ENCODE measurements around the gene MCF2L2.

DNA sequence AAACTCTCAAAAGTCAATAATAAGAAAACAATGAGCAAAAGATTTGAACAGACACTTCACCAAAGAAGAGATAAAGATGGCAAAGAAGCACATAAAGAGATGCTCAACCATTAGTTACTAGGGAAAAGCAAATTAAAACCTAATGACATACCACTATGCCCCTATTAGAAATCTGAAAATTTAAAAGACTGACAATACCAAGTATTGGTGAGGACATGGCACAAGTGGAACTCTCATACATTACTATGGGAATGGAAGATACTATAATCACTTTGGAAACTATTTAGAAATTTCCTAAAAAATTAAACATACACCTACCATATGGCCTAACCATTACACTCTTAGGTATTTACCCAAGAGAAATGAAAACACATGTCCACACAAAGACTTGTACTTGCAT, 230.7 kb downstream of the MCF2L2 start:
- TF ChIP-seq, protein P1, sequence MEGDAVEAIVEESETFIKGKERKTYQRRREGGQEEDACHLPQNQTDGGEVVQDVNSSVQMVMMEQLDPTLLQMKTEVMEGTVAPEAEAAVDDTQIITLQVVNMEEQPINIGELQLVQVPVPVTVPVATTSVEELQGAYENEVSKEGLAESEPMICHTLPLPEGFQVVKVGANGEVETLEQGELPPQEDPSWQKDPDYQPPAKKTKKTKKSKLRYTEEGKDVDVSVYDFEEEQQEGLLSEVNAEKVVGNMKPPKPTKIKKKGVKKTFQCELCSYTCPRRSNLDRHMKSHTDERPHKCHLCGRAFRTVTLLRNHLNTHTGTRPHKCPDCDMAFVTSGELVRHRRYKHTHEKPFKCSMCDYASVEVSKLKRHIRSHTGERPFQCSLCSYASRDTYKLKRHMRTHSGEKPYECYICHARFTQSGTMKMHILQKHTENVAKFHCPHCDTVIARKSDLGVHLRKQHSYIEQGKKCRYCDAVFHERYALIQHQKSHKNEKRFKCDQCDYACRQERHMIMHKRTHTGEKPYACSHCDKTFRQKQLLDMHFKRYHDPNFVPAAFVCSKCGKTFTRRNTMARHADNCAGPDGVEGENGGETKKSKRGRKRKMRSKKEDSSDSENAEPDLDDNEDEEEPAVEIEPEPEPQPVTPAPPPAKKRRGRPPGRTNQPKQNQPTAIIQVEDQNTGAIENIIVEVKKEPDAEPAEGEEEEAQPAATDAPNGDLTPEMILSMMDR (IDR thresholded peaks at IDR 0.05; ENCODE audit: poor library complexity, severe bottlenecking) = no peak
- TF ChIP-seq EZH2 (IDR thresholded peaks at IDR 0.05; ENCODE audit: borderline replicate concordance, insufficient read depth, low read length, poor library complexity, severe bottlenecking) = no peak
- TF ChIP-seq REST (IDR thresholded peaks at IDR 0.05; ENCODE audit: borderline replicate concordance) = no peak
- TF ChIP-seq SMC3 (conservative IDR thresholded peaks at IDR 0.05; ENCODE audit: poor library complexity) = no peak
- TF ChIP-seq RAD21 (conservative IDR thresholded peaks at IDR 0.05) = no peak
- TF ChIP-seq TAF1 (IDR thresholded peaks at IDR 0.05; ENCODE audit: low read depth) = no peak
- TF ChIP-seq EP300 (conservative IDR thresholded peaks at IDR 0.05; ENCODE audit: poor library complexity, severe bottlenecking) = no peak
